AG04449 (cell line): ENCODE measurements around the gene CTSD.

Source experiments
- CTCF ChIA-PET: fragments of 350-600 bp; formaldehyde crosslinking; extraction: SDS; loops from one replicate; lab custom pipeline; 2021; ENCODE audit warnings: antibody characterized with exemption; lab: Yijun Ruan, JAX
- POLR2A ChIA-PET: fragments of 400-600, 350-600 bp; formaldehyde crosslinking; extraction: SDS; loops from one replicate; lab custom pipeline; 2020; ENCODE audit warnings: antibody characterized with exemption, inconsistent platforms; lab: Yijun Ruan, JAX
- DNase-seq: peaks from one replicate; pipeline ENCODE4 v3.0.0-alpha.2; 2010; ENCODE audit warnings: low read depth, low spot score
- H3K4me3 ChIP-seq: 2 replicates; pipeline ENCODE4 v1.5.1; 2011; ENCODE audit warnings: low read depth, mild to moderate bottlenecking, control low read depth, low read length
- CTCF ChIP-seq: IDR thresholded peaks from one replicate; pipeline ENCODE4 v1.5.1; 2011; ENCODE audit warnings: mild to moderate bottlenecking, moderate library complexity, low read length, control low read depth, inconsistent platforms; ENCODE audit not compliant: insufficient read depth; ENCODE audit errors: missing control alignments

CTSD gene

DNA sequence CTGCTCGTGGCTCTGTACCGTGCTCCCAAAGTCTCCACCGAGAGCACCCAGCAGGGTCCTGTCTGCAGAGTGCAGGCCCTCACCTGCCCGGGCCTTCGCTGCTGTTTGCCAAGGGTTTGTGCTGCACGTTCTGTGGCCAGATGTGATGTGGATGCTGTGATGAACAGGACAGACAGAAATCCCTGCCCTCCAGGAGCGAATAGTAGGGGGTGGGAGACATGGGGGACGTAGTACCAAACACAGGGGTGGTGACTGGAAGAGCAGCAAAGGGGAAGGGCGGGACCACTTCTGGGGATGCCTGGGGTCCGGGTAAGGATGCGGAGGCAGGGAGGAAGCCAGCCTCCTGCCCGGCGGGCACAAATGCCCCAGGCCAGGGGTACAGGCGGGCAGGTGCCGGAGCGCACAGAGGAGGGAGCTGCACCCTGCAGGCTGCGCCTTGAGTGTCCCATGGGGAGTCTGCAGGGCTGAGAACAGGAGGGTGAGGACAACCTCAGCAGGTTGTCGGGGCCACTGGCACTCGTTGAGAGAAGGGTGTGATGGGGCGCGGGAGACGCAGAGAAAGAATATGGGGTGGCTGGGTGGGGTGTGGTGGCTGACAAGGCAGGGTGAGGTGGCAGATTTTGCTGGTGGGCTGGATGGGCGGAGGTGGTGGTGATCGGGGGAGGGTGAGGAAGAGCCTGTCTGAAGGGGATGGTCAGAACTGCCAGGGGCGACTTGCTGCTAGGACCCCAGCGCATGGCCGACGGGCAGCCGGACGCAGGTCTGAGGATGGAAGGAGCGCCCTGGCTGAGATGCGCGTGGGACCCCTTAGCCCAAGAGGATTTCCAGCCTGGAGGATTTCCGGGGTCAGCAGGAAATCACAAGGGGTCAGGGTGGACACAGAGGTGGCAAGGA, 16.3 kb upstream of the CTSD start:
- H3K4me3 ChIP-seq = no peak overlapping the region
- ChIA-PET POLR2A (no interaction called here), CTCF (no interaction called here)
- no peak for DNase-seq
- no peak for TF ChIP-seq CTCF

DNA sequence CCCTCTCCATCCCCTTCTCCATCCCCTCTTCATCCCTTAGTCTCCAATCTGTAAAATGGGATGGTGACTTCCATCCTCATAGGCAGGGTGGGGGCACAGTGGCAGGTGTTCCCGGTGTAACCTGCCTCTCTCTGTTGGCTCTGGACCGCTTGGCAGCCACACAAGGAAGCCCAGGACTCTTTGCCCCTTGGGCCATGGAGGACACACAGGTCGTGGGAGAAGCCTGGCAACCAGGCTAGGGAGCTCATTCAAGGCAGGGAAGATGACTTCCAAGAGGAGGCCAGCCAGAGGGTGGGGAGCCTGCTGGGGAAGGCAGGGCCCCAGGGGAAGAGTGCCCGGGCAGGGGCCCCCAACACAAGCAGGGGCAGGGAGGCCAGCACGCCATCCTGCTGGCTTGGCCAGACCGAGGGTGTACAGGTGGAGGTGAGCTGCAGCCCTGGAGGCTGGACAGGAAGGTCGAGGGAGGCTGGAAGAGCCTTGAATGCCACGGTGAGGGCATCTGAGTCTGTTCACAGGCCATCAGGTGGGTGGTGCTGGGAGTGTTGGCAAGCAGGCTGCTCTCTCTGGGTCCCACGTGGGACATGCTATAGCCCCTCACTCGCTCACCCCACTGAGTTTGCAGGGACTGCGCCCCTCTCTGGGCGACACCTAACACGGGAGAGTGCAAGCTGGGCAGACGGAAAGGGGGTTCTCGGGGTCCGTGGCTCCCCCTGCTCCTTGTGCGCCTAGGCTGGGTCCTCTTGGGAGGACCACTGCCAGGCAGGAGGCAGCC, 15.5 kb upstream of the CTSD start:
- POLR2A ChIA-PET = no interaction called here
- CTCF ChIA-PET = interaction anchor here (1.7 kb wide), 1 partner anchor 53 kb away, joined by 4 read pairs; no protein-coding TSS in a partner anchor
- no peak overlapping the region for H3K4me3 ChIP-seq
- no peak for TF ChIP-seq CTCF
- DNase-seq = no peak

DNA sequence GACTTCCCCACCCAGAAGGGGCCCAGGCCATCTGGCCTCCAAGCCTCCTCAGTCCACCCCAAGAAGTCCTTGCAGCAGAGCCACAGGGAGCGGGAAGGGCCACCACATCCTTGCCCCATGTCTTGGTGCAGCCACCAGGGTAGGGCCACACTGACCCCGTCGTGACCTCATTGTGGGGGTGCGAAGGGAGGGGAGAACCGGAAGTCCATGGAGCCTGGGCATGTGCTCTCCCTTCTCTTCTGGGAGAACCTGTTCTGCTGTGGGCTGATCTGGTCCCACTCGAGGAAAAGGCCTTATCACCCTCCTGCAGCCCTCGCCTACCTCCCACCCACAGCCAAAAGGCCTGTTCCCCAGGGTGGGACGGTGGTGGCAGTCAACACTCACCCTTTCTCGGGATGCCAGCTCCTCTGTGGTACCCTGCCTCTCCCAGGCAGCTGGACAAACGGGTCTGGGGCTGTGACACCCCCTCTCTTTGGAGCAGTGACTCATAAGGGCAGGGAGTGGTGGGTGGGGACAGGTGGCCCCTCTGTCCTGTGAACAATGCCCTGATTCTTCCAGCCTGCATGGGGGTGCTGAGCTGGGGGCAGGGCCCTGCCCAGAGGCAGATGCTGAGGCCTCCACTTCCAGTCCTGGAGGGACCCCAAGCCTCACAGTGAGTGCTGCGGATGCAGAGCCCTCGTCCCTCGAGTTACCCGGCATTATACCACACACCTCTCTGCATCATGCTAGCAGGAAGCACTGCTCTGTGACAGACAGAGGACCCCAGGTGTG, 14.6 kb upstream of the CTSD start:
- DNase-seq = no peak
- no peak overlapping the region for H3K4me3 ChIP-seq
- CTCF ChIA-PET = interaction anchor here (1.7 kb wide), 1 partner anchor 54 kb away, joined by 4 read pairs; no protein-coding TSS in a partner anchor
- TF ChIP-seq CTCF = no peak
- POLR2A ChIA-PET = no interaction called here

DNA sequence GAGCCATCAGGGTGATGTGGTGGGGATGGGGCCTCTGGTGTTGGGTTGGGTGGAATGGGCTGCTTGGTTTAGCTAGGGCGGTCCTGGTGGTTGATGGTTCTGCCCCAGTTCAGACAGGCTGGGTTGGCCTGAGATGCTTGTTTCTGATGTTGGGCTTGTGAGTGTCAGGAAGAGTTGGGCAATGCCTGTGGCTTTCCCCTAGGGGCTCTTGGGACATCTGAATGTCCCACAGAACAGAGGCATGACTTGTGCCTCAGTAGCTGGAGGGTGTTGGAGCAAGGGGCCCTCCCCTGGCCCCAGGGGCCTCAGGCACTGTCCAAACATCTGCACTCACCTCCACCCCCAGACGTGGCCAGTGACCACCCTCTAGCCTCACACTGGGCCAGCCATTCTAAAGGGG, 14.0 kb upstream of the CTSD start:
- DNase-seq = no peak
- ChIA-PET POLR2A (no interaction called here), CTCF (interaction anchor here (0.7 to 1.7 kb wide), 2 partner anchors 55 to 84 kb away, joined by 3 to 4 read pairs; no protein-coding TSS in a partner anchor)
- TF ChIP-seq CTCF = no peak
- no peak overlapping the region for H3K4me3 ChIP-seq

DNA sequence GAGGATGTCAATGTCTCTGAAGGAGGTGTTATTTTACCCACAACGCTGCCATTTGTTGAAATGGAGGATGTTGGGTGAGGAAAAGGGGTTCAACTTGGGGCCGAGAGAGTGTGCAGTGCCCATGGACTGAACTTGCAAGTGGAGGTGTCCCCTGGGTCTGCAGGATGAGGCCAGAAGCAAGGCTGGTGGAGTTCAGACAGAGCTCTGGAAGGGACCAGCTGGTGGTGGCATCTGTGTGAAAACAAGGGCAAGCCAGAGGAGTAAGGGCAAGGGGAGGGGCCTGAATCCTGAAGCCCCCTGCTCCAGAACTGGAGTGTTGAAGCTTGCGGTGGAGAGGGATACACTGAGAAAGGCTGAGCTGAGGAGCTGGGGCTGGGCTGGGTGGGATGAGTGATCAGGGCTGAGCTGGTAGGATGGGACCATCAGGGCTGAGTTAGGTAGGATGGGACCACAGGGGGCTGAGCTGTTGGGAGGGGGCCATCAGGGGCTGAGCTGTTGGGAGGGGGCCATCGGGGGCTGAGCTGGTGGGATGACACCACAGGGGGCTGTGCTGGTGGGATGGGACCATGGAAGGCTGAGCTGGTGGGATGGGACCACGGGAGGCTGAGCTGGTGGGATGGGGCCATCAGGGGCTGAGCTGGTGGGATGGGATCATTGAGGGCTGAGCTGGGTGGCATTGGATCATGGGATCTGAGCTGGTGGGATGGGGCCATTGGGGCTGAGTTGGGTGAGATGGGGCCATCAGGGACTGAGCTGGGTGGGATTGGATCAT, 13.4 kb upstream of the CTSD start:
- POLR2A ChIA-PET = no interaction called here
- no peak for DNase-seq
- H3K4me3 ChIP-seq = no peak overlapping the region
- CTCF ChIA-PET = interaction anchor here (0.7 kb wide), 1 partner anchor 84 kb away, joined by 3 read pairs; no protein-coding TSS in a partner anchor
- no peak for TF ChIP-seq CTCF
